Spleen (tissue), 7 donors: Measurements from ENCODE around the gene TTC38.

Source experiments
- POLR2A ChIP-seq, 3 donors: fragments of 450-650 bp; IDR thresholded peaks; one replicate each; pipeline ENCODE4 v1.5.1; 2017; ENCODE audit warnings: antibody characterized with exemption in 3 of 3, mild to moderate bottlenecking in 1 of 3
- TF ChIP-seq, protein P1 (sequence below), 11 experiments: fragments of 200-600 bp in 7 of 11; fragments of 450-650 bp in 4 of 11; sonication (generic) in 4 of 11; IDR thresholded peaks in 8 of 11; conservative IDR thresholded peaks in 3 of 11; 1 replicate in 7 of 11; 2 replicates in 4 of 11; pipeline versions ENCODE4 v1.4.0 to v1.8.0; 2016 to 2021; ENCODE audit warnings: antibody characterized with exemption in 11 of 11, inconsistent platforms in 4 of 11, mild to moderate bottlenecking in 1 of 11
- donor health status: DM: no; HTN: no; CAD: no; lungs with moderate emphysema.
- donor health status: DM: no; HTN: no; CAD: no.
- donor health status: DM: no; HTN: no; CAD: no.

DNA sequence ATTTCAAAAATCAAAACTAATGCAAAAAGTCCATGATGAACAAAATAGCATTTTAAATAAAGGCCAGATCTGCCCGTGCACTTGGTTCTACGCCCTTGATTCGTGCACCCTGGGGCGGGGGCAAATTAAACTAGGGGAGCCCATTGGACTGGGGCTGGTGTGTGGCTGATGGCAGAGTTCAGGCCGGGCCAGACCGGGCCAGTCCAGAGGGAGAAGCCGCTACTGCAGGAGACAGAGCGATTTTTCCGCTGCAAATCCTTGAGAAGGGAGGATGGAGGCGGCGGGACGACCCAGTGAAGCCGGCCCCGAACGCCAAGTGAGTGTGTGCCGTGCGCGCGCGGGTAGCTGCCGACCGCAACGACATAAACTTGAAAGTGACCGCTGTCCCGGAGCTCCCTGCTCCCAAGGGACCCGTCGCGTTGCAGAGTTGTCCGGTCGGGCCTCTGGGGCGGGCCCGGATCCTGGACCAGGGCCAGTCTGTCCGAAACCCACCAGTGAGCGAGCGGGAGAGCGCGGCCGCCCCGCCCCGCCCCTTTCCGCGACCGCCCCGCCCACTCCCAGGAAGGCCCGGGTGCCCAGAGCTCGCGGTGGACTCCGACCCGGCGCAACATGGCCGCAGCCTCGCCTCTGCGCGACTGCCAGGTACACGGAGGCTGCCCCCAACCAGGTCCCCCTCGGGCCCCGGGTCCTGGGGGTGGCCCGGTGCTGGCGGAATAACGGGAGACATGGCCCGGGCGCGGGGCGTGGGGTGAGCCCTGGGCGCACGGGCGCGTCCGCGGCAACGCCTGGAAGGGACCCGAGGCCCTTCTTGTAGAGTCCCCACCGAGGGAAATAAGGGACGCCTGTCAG lies at the start of gene TTC38:
- TF ChIP-seq, protein P1, sequence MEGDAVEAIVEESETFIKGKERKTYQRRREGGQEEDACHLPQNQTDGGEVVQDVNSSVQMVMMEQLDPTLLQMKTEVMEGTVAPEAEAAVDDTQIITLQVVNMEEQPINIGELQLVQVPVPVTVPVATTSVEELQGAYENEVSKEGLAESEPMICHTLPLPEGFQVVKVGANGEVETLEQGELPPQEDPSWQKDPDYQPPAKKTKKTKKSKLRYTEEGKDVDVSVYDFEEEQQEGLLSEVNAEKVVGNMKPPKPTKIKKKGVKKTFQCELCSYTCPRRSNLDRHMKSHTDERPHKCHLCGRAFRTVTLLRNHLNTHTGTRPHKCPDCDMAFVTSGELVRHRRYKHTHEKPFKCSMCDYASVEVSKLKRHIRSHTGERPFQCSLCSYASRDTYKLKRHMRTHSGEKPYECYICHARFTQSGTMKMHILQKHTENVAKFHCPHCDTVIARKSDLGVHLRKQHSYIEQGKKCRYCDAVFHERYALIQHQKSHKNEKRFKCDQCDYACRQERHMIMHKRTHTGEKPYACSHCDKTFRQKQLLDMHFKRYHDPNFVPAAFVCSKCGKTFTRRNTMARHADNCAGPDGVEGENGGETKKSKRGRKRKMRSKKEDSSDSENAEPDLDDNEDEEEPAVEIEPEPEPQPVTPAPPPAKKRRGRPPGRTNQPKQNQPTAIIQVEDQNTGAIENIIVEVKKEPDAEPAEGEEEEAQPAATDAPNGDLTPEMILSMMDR (IDR thresholded peaks at IDR 0.05 in 8 of 11, conservative IDR thresholded peaks at IDR 0.05 in 3 of 11), result no peak
- TF ChIP-seq POLR2A (IDR thresholded peaks at IDR 0.05), result no peak
